Keratinocyte (primary cell): ENCODE results near the gene PIGA. TPM values are rescaled to one million over a fixed set of nuclear protein-coding genes. Genes with fewer than 3 reads are reported as not detected.

Experiments used
- DNase-seq: peaks from one replicate; pipeline ENCODE4 v3.0.0-alpha.2; 2011; ENCODE audit warnings: low read depth, missing footprints, low spot score
- FAIRE-seq: peaks from 2 replicates; lab custom pipeline; 2011; peaks lifted over from hg19 to GRCh38; lab: Jason Lieb, UNC
- H2AFZ ChIP-seq: 2 replicates; pipeline ENCODE4 v1.6.0; 2012; ENCODE audit warnings: low read length, control low read depth, inconsistent platforms; ENCODE audit not compliant: control insufficient read depth
- H3K27ac ChIP-seq: 2 replicates; pipeline ENCODE4 v1.5.1; 2011; ENCODE audit warnings: low read length; ENCODE audit not compliant: control insufficient read depth, insufficient read depth
- H3K27me3 ChIP-seq: 3 replicates; pipeline ENCODE4 v1.6.0; 2011; ENCODE audit warnings: low read length; ENCODE audit not compliant: control insufficient read depth, insufficient read depth; ENCODE audit errors: extremely low read depth
- H3K36me3 ChIP-seq, 2 experiments: 2 replicates in 1 of 2; 3 replicates in 1 of 2; pipeline ENCODE4 v1.5.1; 2011; ENCODE audit warnings: low read length in 2 of 2, mild to moderate bottlenecking in 1 of 2; ENCODE audit not compliant: control insufficient read depth in 2 of 2, insufficient read depth in 2 of 2; ENCODE audit errors: extremely low read depth in 1 of 2
- H3K4me1 ChIP-seq: 3 replicates; pipeline ENCODE4 v1.5.1; 2011; ENCODE audit warnings: low read length; ENCODE audit not compliant: control insufficient read depth, insufficient read depth; ENCODE audit errors: extremely low read depth
- H3K4me2 ChIP-seq: 3 replicates; pipeline ENCODE4 v1.6.0; 2011; ENCODE audit warnings: low read depth, low read length; ENCODE audit not compliant: control insufficient read depth, insufficient read depth; ENCODE audit errors: extremely low read depth
- H3K4me3 ChIP-seq, 3 experiments: fragments of 200-600 bp in 1 of 3; sonication (generic) in 1 of 3; 2 replicates in 2 of 3; 3 replicates in 1 of 3; pipeline ENCODE4 v1.5.1; 2011 to 2016; ENCODE audit warnings: low read length in 3 of 3, mild to moderate bottlenecking in 3 of 3, control low read depth in 2 of 3, inconsistent platforms in 1 of 3, low read depth in 1 of 3, mixed read lengths in 1 of 3, mixed run types in 1 of 3, moderate library complexity in 1 of 3; ENCODE audit not compliant: control insufficient read depth in 2 of 3, insufficient read depth in 2 of 3; ENCODE audit errors: extremely low read depth in 1 of 3
- H3K79me2 ChIP-seq: 2 replicates; pipeline ENCODE4 v1.6.0; 2012; ENCODE audit warnings: low read length; ENCODE audit not compliant: control insufficient read depth, insufficient read depth
- H3K9ac ChIP-seq: 3 replicates; pipeline ENCODE4 v1.6.0; 2011; ENCODE audit warnings: low read length; ENCODE audit not compliant: control insufficient read depth, insufficient read depth; ENCODE audit errors: extremely low read depth
- H3K9me1 ChIP-seq: 3 replicates; pipeline ENCODE4 v1.6.0; 2011; ENCODE audit warnings: low read length; ENCODE audit not compliant: control insufficient read depth, insufficient read depth; ENCODE audit errors: extremely low read depth
- H3K9me3 ChIP-seq: 2 replicates; pipeline ENCODE4 v1.5.1; 2012; ENCODE audit warnings: low read depth, low read length; ENCODE audit not compliant: control insufficient read depth
- H4K20me1 ChIP-seq: 3 replicates; pipeline ENCODE4 v1.6.0; 2011; ENCODE audit warnings: low read length; ENCODE audit not compliant: control insufficient read depth, insufficient read depth; ENCODE audit errors: extremely low read depth
- EZH2 ChIP-seq: IDR thresholded peaks from one replicate; pipeline ENCODE4 v1.6.1; 2012; ENCODE audit warnings: inconsistent platforms, mild to moderate bottlenecking, low read length, moderate library complexity
- dilution Hi-C: fragments of 300-500 bp; cut with MboI; formaldehyde crosslinking; loops from one replicate; pipeline ENCODE4 v1.7.0; 2020; ENCODE audit warnings: low sequenced_read_pairs; ENCODE audit not compliant: extremely low pct_ligation_motif_present
- polyA plus RNA-seq, 5 experiments: library from polyadenylated mRNA; depleted of rRNA in 3 of 5; stranded (reverse) in 3 of 5; stranded (forward) in 1 of 5; unstranded in 1 of 5; fragments of >200 nt; gene quantifications; 1 replicate in 1 of 5; 2 replicates in 3 of 5; 3 replicates in 1 of 5; pipeline versions ENCODE4 v1.2.1 to v1.2.3, GENCODE V29; 2011 to 2012; ENCODE audit warnings: missing spikeins in 2 of 5, low read depth in 1 of 5, low replicate concordance in 1 of 5
- TF ChIP-seq, protein P1 (sequence below), 3 experiments: IDR thresholded peaks in 1 of 3; conservative IDR thresholded peaks in 1 of 3; optimal IDR thresholded peaks in 1 of 3; 2 replicates in 2 of 3; 3 replicates in 1 of 3; pipeline versions ENCODE3 to v1.5.1; 2011; ENCODE audit warnings: low read length in 3 of 3, mild to moderate bottlenecking in 3 of 3, moderate library complexity in 2 of 3, control low read depth in 1 of 3, inconsistent platforms in 1 of 3; ENCODE audit not compliant: insufficient read depth in 2 of 3; ENCODE audit errors: extremely low read depth in 1 of 3

Gene PIGA
- polyA plus RNA-seq, 1 donor (not counting 4 experiments of a cell fraction or from before 2014, with no cell fraction given): 17.0 TPM

- H3K9me1 ChIP-seq: no peaks in the 10 kb centered on the region
- no peaks in the 10 kb centered on the region for H4K20me1 ChIP-seq
- no peak for FAIRE-seq
- dilution Hi-C loops: no loop called here
- no peak overlapping the region for H3K4me2 ChIP-seq
- no peaks in the 10 kb centered on the region for H3K4me1 ChIP-seq
- peaks cover 0 to 2% of the 10 kb centered on the region in 2 experiments for H3K36me3 ChIP-seq
- no peaks in the 10 kb centered on the region for H3K27me3 ChIP-seq
- no peak overlapping the region for H2AFZ ChIP-seq
- no peaks in the 10 kb centered on the region for H3K79me2 ChIP-seq
- no peak for DNase-seq
- no peaks in the 10 kb centered on the region for H3K9me3 ChIP-seq
- TF ChIP-seq, protein P1, sequence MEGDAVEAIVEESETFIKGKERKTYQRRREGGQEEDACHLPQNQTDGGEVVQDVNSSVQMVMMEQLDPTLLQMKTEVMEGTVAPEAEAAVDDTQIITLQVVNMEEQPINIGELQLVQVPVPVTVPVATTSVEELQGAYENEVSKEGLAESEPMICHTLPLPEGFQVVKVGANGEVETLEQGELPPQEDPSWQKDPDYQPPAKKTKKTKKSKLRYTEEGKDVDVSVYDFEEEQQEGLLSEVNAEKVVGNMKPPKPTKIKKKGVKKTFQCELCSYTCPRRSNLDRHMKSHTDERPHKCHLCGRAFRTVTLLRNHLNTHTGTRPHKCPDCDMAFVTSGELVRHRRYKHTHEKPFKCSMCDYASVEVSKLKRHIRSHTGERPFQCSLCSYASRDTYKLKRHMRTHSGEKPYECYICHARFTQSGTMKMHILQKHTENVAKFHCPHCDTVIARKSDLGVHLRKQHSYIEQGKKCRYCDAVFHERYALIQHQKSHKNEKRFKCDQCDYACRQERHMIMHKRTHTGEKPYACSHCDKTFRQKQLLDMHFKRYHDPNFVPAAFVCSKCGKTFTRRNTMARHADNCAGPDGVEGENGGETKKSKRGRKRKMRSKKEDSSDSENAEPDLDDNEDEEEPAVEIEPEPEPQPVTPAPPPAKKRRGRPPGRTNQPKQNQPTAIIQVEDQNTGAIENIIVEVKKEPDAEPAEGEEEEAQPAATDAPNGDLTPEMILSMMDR (optimal IDR thresholded peaks at IDR 0.05 in 1 of 3, IDR thresholded peaks at IDR 0.05 in 1 of 3, conservative IDR thresholded peaks at IDR 0.05 in 1 of 3; ENCODE audit: extremely low read depth in 1 of 3, insufficient read depth in 2 of 3, low read length in 3 of 3): no peak
- no peak for TF ChIP-seq EZH2
- H3K4me3 ChIP-seq: no peak overlapping the region
- H3K9ac ChIP-seq: no peak overlapping the region
- no peak overlapping the region for H3K27ac ChIP-seq
Observed at GRCh38 chrX:15320297-15320696, 15.0 kb downstream of the PIGA start.

DNA sequence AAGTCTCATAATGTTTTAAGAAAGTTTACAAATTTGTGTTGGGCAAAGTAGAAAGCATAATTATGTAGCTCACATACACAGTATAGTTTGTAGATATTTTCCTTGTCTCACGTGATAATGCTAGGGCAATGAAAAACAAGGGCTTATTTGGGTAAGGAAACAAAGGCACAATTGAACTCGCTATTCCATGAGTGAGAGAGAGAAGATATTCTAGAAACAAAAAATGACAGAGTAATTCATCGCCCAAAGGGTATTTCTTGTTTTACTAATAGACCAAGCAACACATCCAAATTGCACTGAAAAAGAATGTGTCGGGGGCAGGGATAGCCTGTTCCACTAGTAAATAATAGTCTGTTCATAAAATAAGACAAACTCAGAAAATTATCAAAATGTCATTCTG, 16.2 kb downstream of the PIGA start:
- Histone ChIP-seq H3K4me3 (no peak overlapping the region), H3K4me2 (no peak overlapping the region), H3K27ac (no peak overlapping the region), H3K27me3 (no peaks in the 10 kb centered on the region), H3K4me1 (no peaks in the 10 kb centered on the region), H2AFZ (no peak overlapping the region), H4K20me1 (no peaks in the 10 kb centered on the region), H3K9me3 (no peaks in the 10 kb centered on the region), H3K9me1 (no peaks in the 10 kb centered on the region), H3K9ac (no peak overlapping the region), H3K36me3 (peaks cover 0 to 2% of the 10 kb centered on the region in 2 experiments), H3K79me2 (no peaks in the 10 kb centered on the region)
- FAIRE-seq (no peak), DNase-seq (no peak)
- no peak for TF ChIP-seq EZH2
- TF ChIP-seq, protein P1 (optimal IDR thresholded peaks at IDR 0.05 in 1 of 3, IDR thresholded peaks at IDR 0.05 in 1 of 3, conservative IDR thresholded peaks at IDR 0.05 in 1 of 3; ENCODE audit: extremely low read depth in 1 of 3, insufficient read depth in 2 of 3, low read length in 3 of 3): no peak
- dilution Hi-C loops: no loop called here
